NB4 (cell line): ENCODE data around the gene RAB38.

ENCODE experiments used
- MYC ChIP-seq: IDR thresholded peaks from 2 replicates; pipeline ENCODE4 v1.6.1; 2011; ENCODE audit warnings: low read depth, low read length
- POLR2A ChIP-seq: IDR thresholded peaks from 2 replicates; pipeline ENCODE4 v1.6.1; 2011; ENCODE audit warnings: mild to moderate bottlenecking; ENCODE audit not compliant: insufficient read length; ENCODE audit errors: extremely low read depth
- TF ChIP-seq, protein P1 (sequence below): IDR thresholded peaks from one replicate; pipeline ENCODE4 v1.5.1; 2012; ENCODE audit warnings: low read depth, low read length
- TF ChIP-seq, protein P2 (sequence below): IDR thresholded peaks from 2 replicates; pipeline ENCODE4 v1.6.1; 2011; ENCODE audit warnings: low read depth, low read length

DNA sequence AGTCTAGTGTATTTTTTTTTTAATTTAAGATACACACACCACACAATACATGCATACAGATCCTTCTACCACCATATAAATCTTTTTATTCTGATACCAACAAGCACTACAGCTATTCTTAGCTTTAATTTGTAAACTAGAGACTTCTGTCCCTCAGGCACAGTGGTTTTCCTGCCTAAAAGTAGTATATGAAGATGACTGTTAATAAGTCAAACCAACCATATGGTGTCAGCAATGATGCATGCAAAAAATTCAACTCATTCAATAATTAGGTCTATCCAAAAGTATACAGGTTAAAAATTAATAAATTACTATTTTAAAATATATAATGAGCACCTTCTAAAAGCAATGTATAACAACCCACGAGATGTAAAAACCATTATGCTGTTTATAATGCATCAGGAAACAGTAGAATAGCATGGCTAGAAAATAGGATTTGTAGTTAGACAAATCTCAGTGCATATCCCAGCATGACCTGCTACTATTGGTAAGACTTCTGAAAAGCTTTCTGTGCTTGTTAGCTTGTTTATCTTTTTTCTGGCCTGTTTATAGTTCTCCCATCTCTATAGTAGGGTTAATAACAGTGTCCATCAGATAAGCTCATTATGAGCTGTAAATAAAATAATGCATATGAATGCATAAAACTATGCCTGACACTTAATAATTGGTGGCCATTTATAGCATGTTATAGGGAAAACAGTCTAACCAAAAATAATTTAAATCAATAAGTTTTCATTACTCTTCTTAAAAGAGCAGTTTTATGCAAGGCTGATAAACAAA lies 10.2 kb downstream of the RAB38 start:
- TF ChIP-seq, protein P1, sequence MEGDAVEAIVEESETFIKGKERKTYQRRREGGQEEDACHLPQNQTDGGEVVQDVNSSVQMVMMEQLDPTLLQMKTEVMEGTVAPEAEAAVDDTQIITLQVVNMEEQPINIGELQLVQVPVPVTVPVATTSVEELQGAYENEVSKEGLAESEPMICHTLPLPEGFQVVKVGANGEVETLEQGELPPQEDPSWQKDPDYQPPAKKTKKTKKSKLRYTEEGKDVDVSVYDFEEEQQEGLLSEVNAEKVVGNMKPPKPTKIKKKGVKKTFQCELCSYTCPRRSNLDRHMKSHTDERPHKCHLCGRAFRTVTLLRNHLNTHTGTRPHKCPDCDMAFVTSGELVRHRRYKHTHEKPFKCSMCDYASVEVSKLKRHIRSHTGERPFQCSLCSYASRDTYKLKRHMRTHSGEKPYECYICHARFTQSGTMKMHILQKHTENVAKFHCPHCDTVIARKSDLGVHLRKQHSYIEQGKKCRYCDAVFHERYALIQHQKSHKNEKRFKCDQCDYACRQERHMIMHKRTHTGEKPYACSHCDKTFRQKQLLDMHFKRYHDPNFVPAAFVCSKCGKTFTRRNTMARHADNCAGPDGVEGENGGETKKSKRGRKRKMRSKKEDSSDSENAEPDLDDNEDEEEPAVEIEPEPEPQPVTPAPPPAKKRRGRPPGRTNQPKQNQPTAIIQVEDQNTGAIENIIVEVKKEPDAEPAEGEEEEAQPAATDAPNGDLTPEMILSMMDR, result no peak
- TF ChIP-seq POLR2A (no peak), MYC (no peak)
- TF ChIP-seq, protein P2, sequence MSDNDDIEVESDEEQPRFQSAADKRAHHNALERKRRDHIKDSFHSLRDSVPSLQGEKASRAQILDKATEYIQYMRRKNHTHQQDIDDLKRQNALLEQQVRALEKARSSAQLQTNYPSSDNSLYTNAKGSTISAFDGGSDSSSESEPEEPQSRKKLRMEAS, result no peak
